Pancreas (tissue), 10 donors: ENCODE results near the gene STAT6. TPM values are rescaled to one million over a fixed set of nuclear protein-coding genes. Genes with fewer than 3 reads are reported as not detected.

Experiments used
- ATAC-seq, 4 donors: fragments of 200-7000 bp; cut with Tn5 transposase; one replicate each; pipeline versions ENCODE4 v1.8.0 to v1.9.1; 2020; ENCODE audit warnings: mild to moderate bottlenecking in 4 of 4, moderate library complexity in 4 of 4
- DNase-seq, 6 donors: peaks; one replicate each; pipeline ENCODE4 v3.0.0-alpha.2; 2020
- FAIRE-seq: peaks from 2 replicates; lab custom pipeline; 2012; peaks lifted over from hg19 to GRCh38; lab: Jason Lieb, UNC
- H3K27ac ChIP-seq, 4 donors: fragments of 200-600 bp; sonication (generic); 1 replicate in 3 of 4; 2 replicates in 1 of 4; pipeline versions ENCODE4 v1.5.0 to v1.8.0; 2020
- H3K27me3 ChIP-seq, 4 donors: fragments of 200-600 bp; one replicate each; pipeline ENCODE4 v1.8.0; 2021
- H3K36me3 ChIP-seq, 3 donors: fragments of 200-600 bp; sonication (generic) in 1 of 3; one replicate each; pipeline versions ENCODE4 v1.5.0 to v1.8.0; 2020 to 2021
- H3K4me1 ChIP-seq, 3 donors: fragments of 200-600 bp; one replicate each; pipeline ENCODE4 v1.8.0; 2021
- H3K4me3 ChIP-seq, 4 donors: fragments of 200-600 bp; sonication (generic) in 2 of 4; one replicate each; pipeline versions ENCODE4 v1.5.0 to v1.8.0; 2020 to 2021
- H3K9me3 ChIP-seq, 4 donors: fragments of 200-600 bp; one replicate each; pipeline ENCODE4 v1.8.0; 2021
- CTCF ChIP-seq, 4 donors: fragments of 200-600 bp; sonication (generic) in 3 of 4; IDR thresholded peaks; one replicate each; pipeline versions ENCODE4 v1.5.0 to v1.8.0; 2021; ENCODE audit warnings: antibody characterized with exemption in 4 of 4
- WGBS, 2 donors: extraction: QIAGEN DNeasy Blood & Tissue Kit; methylation state at CpG; one replicate each; pipeline ENCODE4 v1.1.7; 2013; 5-methylcytosine and 5-hydroxymethylcytosine counted together
- intact Hi-C, 3 donors: fragments of 100-400 bp; cut with DNase I; formaldehyde crosslinking; loops; one replicate each; pipeline versions ENCODE4 v1.11.1 to v1.14.2; 2022
- polyA plus RNA-seq, 2 donors: library from polyadenylated mRNA; stranded (reverse); fragments of 200-250 nt; gene quantifications; one replicate each; pipeline ENCODE4 v1.2.3, GENCODE V29; 2013
- total RNA-seq, 6 donors: library from RNA; stranded (reverse); fragmentation: NEBNext Ultra II Directional in 4 of 6; extraction: Animal tissue kit (Norgen Biotek cat#: 25700) in 4 of 6; gene quantifications; one replicate each; pipeline versions ENCODE4 v1.2.1 to v1.2.4, GENCODE V29; 2021 to 2023
- donor health status: healthy with polysubstance abuse.
- donor health status: DM: no; HTN: no; CAD: no; lungs with moderate emphysema.
- donor health status: DM: no; HTN: no; CAD: no.
- donor health status: control.
- donor health status: control.
- donor health status: Bipolar disorder and iron deficiency.
- donor health status: DM: yes; HTN: yes; CAD: no.
- donor health status: DM: no; HTN: no; CAD: no.
- donor health status: DM: no; HTN: no; CAD: no.
- donor health status: DM: yes; HTN: yes; CAD: no.

STAT6 gene
- total and polyA plus RNA-seq, 8 donors = 31.0 to 141 (median 56.2) TPM

DNA sequence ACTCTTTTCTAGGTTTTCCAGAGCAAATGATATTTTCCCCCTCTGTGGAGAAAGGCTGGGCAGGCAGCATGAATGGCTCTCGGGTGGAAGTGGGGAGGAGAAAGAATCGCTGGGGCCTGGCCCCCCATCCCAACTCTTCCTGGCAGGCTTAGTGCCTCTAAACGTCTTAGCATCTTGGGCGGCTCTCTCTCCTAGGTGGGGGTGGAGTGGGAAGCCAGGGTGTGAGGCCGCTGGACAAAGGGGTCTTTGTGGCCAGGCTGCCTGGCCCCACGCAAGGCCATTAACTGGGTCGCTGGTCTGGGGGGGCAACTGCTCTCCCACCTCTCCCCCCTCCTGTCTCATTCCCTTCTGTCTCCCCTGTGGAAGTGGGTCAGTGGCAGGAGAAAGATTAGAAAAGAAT, 31.6 kb upstream of the STAT6 start:
- no peak for FAIRE-seq
- no peak for ATAC-seq
- Histone ChIP-seq H3K36me3 (peaks cover 0 to 15% (median 0%) of the 10 kb centered on the region in 3 donors), H3K27ac (no peak overlapping the region), H3K4me1 (no peaks in the 10 kb centered on the region), H3K4me3 (no peak overlapping the region), H3K9me3 (no peaks in the 10 kb centered on the region), H3K27me3 (no peaks in the 10 kb centered on the region)
- no peak for TF ChIP-seq CTCF (IDR thresholded peaks at IDR 0.05)
- intact Hi-C loops = no loop called here
- WGBS, 2 donors = 59 to 63% methylated on average over 7 of the region's 7 CpGs
- no peak for DNase-seq

GRCh38 chr12:57142121-57142520, 31.0 kb upstream of the STAT6 start:
- no peak overlapping the region for H3K27ac ChIP-seq
- H3K4me1 ChIP-seq = no peaks in the 10 kb centered on the region
- no peak for TF ChIP-seq CTCF (IDR thresholded peaks at IDR 0.05)
- DNase-seq (no peak), ATAC-seq (peak in 1 of 4 donors; percentile 18), FAIRE-seq (no peak)
- intact Hi-C loops = no loop called here
- H3K4me3 ChIP-seq = no peak overlapping the region
- WGBS, 2 donors = 81 to 88% methylated on average over 9 of the region's 9 CpGs
- H3K36me3 ChIP-seq = peaks cover 0 to 15% (median 0%) of the 10 kb centered on the region in 3 donors
- H3K27me3 ChIP-seq = no peaks in the 10 kb centered on the region
- H3K9me3 ChIP-seq = no peaks in the 10 kb centered on the region

GRCh38 chr12:57141249-57141648, 30.1 kb upstream of the STAT6 start:
- H3K9me3 ChIP-seq = no peaks in the 10 kb centered on the region
- H3K36me3 ChIP-seq = peaks cover 0 to 15% (median 0%) of the 10 kb centered on the region in 3 donors
- H3K27me3 ChIP-seq = no peaks in the 10 kb centered on the region
- DNase-seq (no peak), FAIRE-seq (no peak), ATAC-seq (no peak)
- no peaks in the 10 kb centered on the region for H3K4me1 ChIP-seq
- 70 to 82% methylated on average over 8 of the region's 8 CpGs for WGBS, 2 donors
- TF ChIP-seq CTCF (IDR thresholded peaks at IDR 0.05) = no peak
- no peak overlapping the region for H3K27ac ChIP-seq
- intact Hi-C loops = no loop called here
- no peak overlapping the region for H3K4me3 ChIP-seq

GRCh38 chr12:57139796-57140649, 28.9 kb upstream of the STAT6 start:
- intact Hi-C loops = no loop called here
- 79 to 83% methylated on average over 6 of the region's 6 CpGs for WGBS, 2 donors
- ATAC-seq (peak in 1 of 4 donors; percentile 8), FAIRE-seq (no peak), DNase-seq (no peak)
- no peaks in the 10 kb centered on the region for H3K9me3 ChIP-seq
- TF ChIP-seq CTCF (IDR thresholded peaks at IDR 0.05) = no peak
- H3K27ac ChIP-seq = no peak overlapping the region
- no peaks in the 10 kb centered on the region for H3K27me3 ChIP-seq
- no peaks in the 10 kb centered on the region for H3K4me1 ChIP-seq
- H3K36me3 ChIP-seq = peaks cover 0 to 11% (median 0%) of the 10 kb centered on the region in 3 donors
- no peak overlapping the region for H3K4me3 ChIP-seq
